H9 (cell line): Measurements from ENCODE around the gene C4orf46. TPM values are rescaled to one million over a fixed set of nuclear protein-coding genes. Genes with fewer than 3 reads are reported as not detected.
"Not testable (repeated sequence)": the region's sequence is repeated elsewhere in the genome, so short reads cannot be mapped to it uniquely, and the experiment has no call there.

Source experiments
- DNase-seq: peaks from one replicate; pipeline ENCODE4 v3.0.0-alpha.2; 2017
- H2AFZ ChIP-seq: one replicate; pipeline ENCODE4 v1.6.1; 2013; ENCODE audit warnings: mild to moderate bottlenecking, low read length, control low read depth, moderate library complexity
- H2AK5ac ChIP-seq: 2 replicates; pipeline ENCODE4 v1.6.1; 2013; ENCODE audit warnings: low read length, control low read depth, mixed read lengths; ENCODE audit not compliant: insufficient read length
- H2BK120ac ChIP-seq: one replicate; pipeline ENCODE4 v1.6.1; 2013; ENCODE audit warnings: low read depth, mild to moderate bottlenecking, low read length, control low read depth, inconsistent platforms; ENCODE audit not compliant: poor library complexity, severe bottlenecking
- H2BK12ac ChIP-seq: 2 replicates; pipeline ENCODE4 v1.6.1; 2013; ENCODE audit warnings: low read length, control low read depth, mixed read lengths, low read depth; ENCODE audit not compliant: insufficient read length
- H2BK15ac ChIP-seq: 2 replicates; pipeline ENCODE4 v1.6.1; 2013; ENCODE audit warnings: low read depth, low read length, control low read depth
- H2BK20ac ChIP-seq: one replicate; pipeline ENCODE4 v1.6.1; 2013; ENCODE audit warnings: low read depth, mild to moderate bottlenecking, low read length, control low read depth, inconsistent platforms; ENCODE audit not compliant: poor library complexity, severe bottlenecking
- H2BK5ac ChIP-seq: 2 replicates; pipeline ENCODE4 v1.6.1; 2013; ENCODE audit warnings: low read length, control low read depth, mixed read lengths; ENCODE audit not compliant: insufficient read length
- H3K14ac ChIP-seq: 2 replicates; pipeline ENCODE4 v1.6.1; 2013; ENCODE audit warnings: low read length, control low read depth; ENCODE audit not compliant: insufficient read depth
- H3K18ac ChIP-seq: 2 replicates; pipeline ENCODE4 v1.6.1; 2013; ENCODE audit warnings: low read depth, mild to moderate bottlenecking, mixed read lengths, low read length, control low read depth; ENCODE audit not compliant: insufficient read length
- H3K23ac ChIP-seq: 2 replicates; pipeline ENCODE4 v1.6.1; 2013; ENCODE audit warnings: low read length, control low read depth, mixed read lengths, low read depth; ENCODE audit not compliant: insufficient read length
- H3K23me2 ChIP-seq: 2 replicates; pipeline ENCODE4 v1.6.1; 2013; ENCODE audit warnings: low read depth, mild to moderate bottlenecking, mixed read lengths, low read length, control low read depth; ENCODE audit not compliant: insufficient read length, poor library complexity, severe bottlenecking
- H3K27ac ChIP-seq: 2 replicates; pipeline ENCODE4 v1.5.1; 2013; ENCODE audit warnings: low read length, control low read depth, mixed read lengths, low read depth; ENCODE audit not compliant: insufficient read length
- H3K27me3 ChIP-seq: 2 replicates; pipeline ENCODE4 v1.6.1; 2013; ENCODE audit warnings: low read length, control low read depth, inconsistent platforms; ENCODE audit not compliant: insufficient read depth
- H3K4ac ChIP-seq: 2 replicates; pipeline ENCODE4 v1.6.1; 2013; ENCODE audit warnings: low read depth, mild to moderate bottlenecking, control low read depth, inconsistent platforms, low read length, moderate library complexity
- H3K4me1 ChIP-seq: 2 replicates; pipeline ENCODE4 v1.6.1; 2013; ENCODE audit warnings: low read length, control low read depth, inconsistent platforms; ENCODE audit not compliant: insufficient read depth
- H3K4me2 ChIP-seq: 2 replicates; pipeline ENCODE4 v1.6.1; 2013; ENCODE audit warnings: low read length, control low read depth, mixed read lengths; ENCODE audit not compliant: insufficient read length, insufficient read depth
- H3K56ac ChIP-seq: 2 replicates; pipeline ENCODE4 v1.6.1; 2013; ENCODE audit warnings: low read depth, mild to moderate bottlenecking, mixed read lengths, low read length, control low read depth; ENCODE audit not compliant: insufficient read length
- H3K79me1 ChIP-seq: 2 replicates; pipeline ENCODE4 v1.6.1; 2013; ENCODE audit warnings: low read depth, mild to moderate bottlenecking, moderate library complexity, low read length, control low read depth, inconsistent platforms; ENCODE audit not compliant: insufficient read depth, poor library complexity, severe bottlenecking
- H3K79me2 ChIP-seq: 2 replicates; pipeline ENCODE4 v1.6.1; 2013; ENCODE audit warnings: low read length, control low read depth, inconsistent platforms; ENCODE audit not compliant: insufficient read depth
- H3K9ac ChIP-seq: 2 replicates; pipeline ENCODE4 v1.6.1; 2013; ENCODE audit warnings: low read length, control low read depth, mixed read lengths; ENCODE audit not compliant: insufficient read length; ENCODE audit errors: extremely low read depth
- H3K9me3 ChIP-seq: one replicate; pipeline ENCODE4 v1.6.1; 2013; ENCODE audit warnings: low read depth, low read length, inconsistent platforms; ENCODE audit not compliant: control insufficient read depth
- H3T11ph ChIP-seq: one replicate; pipeline ENCODE4 v1.6.1; 2013; ENCODE audit warnings: mild to moderate bottlenecking, low read length, control low read depth, inconsistent platforms
- H4K20me1 ChIP-seq: one replicate; pipeline ENCODE4 v1.6.1; 2013; ENCODE audit not compliant: control insufficient read depth, insufficient read length, insufficient read depth
- H4K5ac ChIP-seq: 2 replicates; pipeline ENCODE4 v1.6.1; 2013; ENCODE audit warnings: low read depth, mild to moderate bottlenecking, mixed read lengths, low read length, control low read depth; ENCODE audit not compliant: insufficient read length
- H4K8ac ChIP-seq: replicated peaks from 2 replicates; pipeline ENCODE4 v1.6.1; 2013; ENCODE audit warnings: low read length, control low read depth, mixed read lengths, low read depth; ENCODE audit not compliant: insufficient read length
- H4K91ac ChIP-seq: 2 replicates; pipeline ENCODE4 v1.6.1; 2013; ENCODE audit warnings: low read depth, mild to moderate bottlenecking, moderate library complexity, mixed read lengths, low read length, control low read depth; ENCODE audit not compliant: insufficient read length
- H3K27ac Mint-ChIP-seq, 3 experiments: 2 replicates in 2 of 3; 3 replicates in 1 of 3; pipeline ENCODE4 v1.8.0; 2020 to 2021; ENCODE audit warnings: mixed read lengths in 3 of 3, mild to moderate bottlenecking in 1 of 3, moderate library complexity in 1 of 3
- H3K27me3 Mint-ChIP-seq: 2 replicates; pipeline ENCODE4 v1.8.0; 2021; ENCODE audit warnings: low read depth, mild to moderate bottlenecking, moderate library complexity, mixed read lengths
- H3K36me3 Mint-ChIP-seq, 3 experiments: 2 replicates in 2 of 3; 3 replicates in 1 of 3; pipeline ENCODE4 v1.8.0; 2020 to 2021; ENCODE audit warnings: low read depth in 3 of 3, mixed read lengths in 3 of 3; ENCODE audit not compliant: insufficient read depth in 1 of 3
- H3K4me1 Mint-ChIP-seq, 2 experiments: 2 replicates each; pipeline ENCODE4 v1.8.0; 2020; ENCODE audit warnings: mixed read lengths in 2 of 2
- H3K4me3 Mint-ChIP-seq, 2 experiments: 2 replicates in 1 of 2; 3 replicates in 1 of 2; pipeline ENCODE4 v1.8.0; 2020 to 2021; ENCODE audit warnings: mild to moderate bottlenecking in 2 of 2, mixed read lengths in 2 of 2, moderate library complexity in 1 of 2
- H3K9me3 Mint-ChIP-seq, 2 experiments: 2 replicates in 1 of 2; 3 replicates in 1 of 2; pipeline ENCODE4 v1.8.0; 2020; ENCODE audit warnings: mild to moderate bottlenecking in 2 of 2, mixed read lengths in 2 of 2, moderate library complexity in 1 of 2
- WGBS: extraction: QIAGEN DNeasy Blood & Tissue Kit; methylation state at CpG from one replicate; pipeline ENCODE4 v1.1.7; 2013; ENCODE audit warnings: missing lambda C conversion rate, low lambda C conversion rate, mixed read lengths; ENCODE audit not compliant: insufficient read length; ENCODE audit errors: extremely low coverage; 5-methylcytosine and 5-hydroxymethylcytosine counted together
- total RNA-seq: library from RNA; stranded (reverse); gene quantifications from 2 replicates; pipeline ENCODE4 v1.2.1, GENCODE V29; 2021

Gene C4orf46
- total RNA-seq, 1 experiment from 2014 or later = 19.6 TPM

GRCh38 chr4:158663255-158663654 lies 8.4 kb downstream of the C4orf46 start:
- H4K20me1 ChIP-seq, H2BK20ac ChIP-seq, H3K79me1 ChIP-seq, H3K4me1 ChIP-seq, H3K4ac ChIP-seq, H3K27me3 Mint-ChIP-seq, DNase-seq, H4K5ac ChIP-seq, H3K4me3 Mint-ChIP-seq, H3K4me2 ChIP-seq, H3K18ac ChIP-seq, H2AFZ ChIP-seq, H2BK5ac ChIP-seq, H3K9ac ChIP-seq, H3K23ac ChIP-seq, H2BK120ac ChIP-seq, H3K27ac Mint-ChIP-seq, H2BK15ac ChIP-seq, H2BK12ac ChIP-seq, H3T11ph ChIP-seq, H4K91ac ChIP-seq, H3K56ac ChIP-seq, H3K23me2 ChIP-seq, H3K9me3 Mint-ChIP-seq, H2AK5ac ChIP-seq, H3K79me2 ChIP-seq, H4K8ac ChIP-seq, H3K9me3 ChIP-seq, H3K14ac ChIP-seq, H3K27ac ChIP-seq, H3K27me3 ChIP-seq: not testable (repeated sequence)
- no CpG with 5 or more reads among the region's 4 CpGs for WGBS
- Mint-ChIP-seq H3K4me1 (peaks cover 28 to 29% of the 10 kb centered on the region in 2 experiments), H3K36me3 (peaks cover 17 to 35% (median 18%) of the 10 kb centered on the region in 3 experiments; a peak in 6 of 7 replicates)
